GM23248 (cell line): ENCODE results near the gene PHYKPL. TPM values are rescaled to one million over a fixed set of nuclear protein-coding genes. Genes with fewer than 3 reads are reported as not detected.

Source experiments
- DNase-seq: peaks from one replicate; pipeline ENCODE4 v3.0.0-alpha.2; 2015
- H2AFZ ChIP-seq: fragments of 200-600 bp; sonication (generic); 2 replicates; pipeline ENCODE4 v1.6.1; 2016; ENCODE audit warnings: antibody characterized with exemption
- H3F3A ChIP-seq: fragments of 200-600 bp; sonication (generic); 2 replicates; pipeline ENCODE4 v1.6.1; 2016; ENCODE audit warnings: mild to moderate bottlenecking, antibody characterized with exemption, mixed run types; ENCODE audit not compliant: insufficient read depth
- H3K27ac ChIP-seq: fragments of 200-600 bp; sonication (generic); 2 replicates; pipeline ENCODE4 v1.5.1; 2016; ENCODE audit warnings: mild to moderate bottlenecking
- H3K27me3 ChIP-seq: fragments of 200-600 bp; sonication (generic); replicated peaks from 2 replicates; pipeline ENCODE4 v1.6.1; 2016; ENCODE audit warnings: mild to moderate bottlenecking; ENCODE audit not compliant: insufficient read depth
- H3K36me3 ChIP-seq: fragments of 200-600 bp; sonication (generic); 2 replicates; pipeline ENCODE4 v1.6.1; 2016; ENCODE audit warnings: low read depth, mild to moderate bottlenecking
- H3K4me1 ChIP-seq: fragments of 200-600 bp; sonication (generic); 2 replicates; pipeline ENCODE4 v1.6.1; 2016; ENCODE audit warnings: mild to moderate bottlenecking; ENCODE audit not compliant: insufficient read depth
- H3K4me2 ChIP-seq: fragments of 200-600 bp; sonication (generic); one replicate; pipeline ENCODE4 v1.6.1; 2016; ENCODE audit warnings: mild to moderate bottlenecking; ENCODE audit not compliant: unreplicated experiment
- H3K4me3 ChIP-seq: fragments of 200-600 bp; sonication (generic); 2 replicates; pipeline ENCODE4 v1.5.1; 2016; ENCODE audit warnings: mild to moderate bottlenecking
- H3K79me2 ChIP-seq: fragments of 200-600 bp; sonication (generic); 2 replicates; pipeline ENCODE4 v1.6.1; 2016; ENCODE audit warnings: mild to moderate bottlenecking; ENCODE audit not compliant: insufficient read depth
- H3K9ac ChIP-seq: fragments of 200-600 bp; sonication (generic); 2 replicates; pipeline ENCODE4 v1.6.1; 2016; ENCODE audit warnings: mild to moderate bottlenecking
- H3K9me2 ChIP-seq: fragments of 200-600 bp; sonication (generic); 2 replicates; pipeline ENCODE4 v1.6.1; 2016; ENCODE audit warnings: mixed run types, mild to moderate bottlenecking, moderate library complexity; ENCODE audit not compliant: insufficient read depth
- H3K9me3 ChIP-seq: fragments of 200-600 bp; sonication (generic); one replicate; pipeline ENCODE4 v1.6.1; 2017; ENCODE audit warnings: low read depth
- H4K20me1 ChIP-seq: fragments of 200-600 bp; sonication (generic); 2 replicates; pipeline ENCODE4 v1.6.0; 2016; ENCODE audit not compliant: insufficient read depth
- EZH2 ChIP-seq: fragments of 200-600 bp; sonication (generic); IDR thresholded peaks from 2 replicates; pipeline ENCODE4 v1.6.1; 2018; ENCODE audit warnings: antibody characterized with exemption, mild to moderate bottlenecking; ENCODE audit not compliant: insufficient read depth, poor library complexity, severe bottlenecking
- EZH2phosphoT487 ChIP-seq: fragments of 200-600 bp; sonication (generic); IDR thresholded peaks from 2 replicates; pipeline ENCODE4 v1.6.1; 2018; ENCODE audit warnings: antibody characterized with exemption, moderate library complexity, mild to moderate bottlenecking, low read depth; ENCODE audit not compliant: insufficient read depth
- WGBS, 2 experiments: methylation state at CpG; one replicate each; pipeline ENCODE4 v1.1.6; 2015 to 2017; ENCODE audit warnings: low lambda C conversion rate in 2 of 2, low coverage in 1 of 2; ENCODE audit errors: missing lambda C conversion rate in 2 of 2; 5-methylcytosine and 5-hydroxymethylcytosine counted together
- in situ Hi-C: fragments of 300-500 bp; cut with MboI; formaldehyde crosslinking; loops from 2 replicates; pipeline ENCODE4 v1.15.0; 2020
- polyA plus RNA-seq: library from polyadenylated mRNA; unstranded; fragments of >200 nt; fragmentation: Nextera tagmentation; extraction: Ambion mirVana; gene quantifications from 2 replicates; pipeline ENCODE4 v1.2.1, GENCODE V29; 2016
- total RNA-seq: library from RNA; depleted of rRNA; stranded (reverse); fragments of >200 nt; shearing (Covaris generic); gene quantifications from 2 replicates; pipeline ENCODE4 v1.2.3, GENCODE V29; 2014

The PHYKPL gene
- total and polyA plus RNA-seq, 2 experiments from 2014 or later = 22.9 to 28.9 TPM

- H3K4me2 ChIP-seq = no peak overlapping the region
- H3K9me3 ChIP-seq = no peaks in the 10 kb centered on the region
- peaks cover 7% of the 10 kb centered on the region; the same call in 1 of the 2 replicates for H3K36me3 ChIP-seq
- TF ChIP-seq EZH2 (no peak), EZH2phosphoT487 (no peak)
- H3K79me2 ChIP-seq = peaks cover 11% of the 10 kb centered on the region; the same call in 1 of the 2 replicates
- 64 to 65% methylated on average over 12 to 13 of the region's 13 CpGs for WGBS, 2 experiments
- no peaks in the 10 kb centered on the region for H4K20me1 ChIP-seq
- H3K4me1 ChIP-seq = no peaks in the 10 kb centered on the region
- in situ Hi-C loops = no loop called here
- H3F3A ChIP-seq = peaks cover 15% of the 10 kb centered on the region
- H3K27me3 ChIP-seq = no peaks in the 10 kb centered on the region
- no peak overlapping the region for H3K27ac ChIP-seq
- H3K4me3 ChIP-seq = no peak overlapping the region
- DNase-seq = no peak
- H3K9ac ChIP-seq = no peak overlapping the region
- H2AFZ ChIP-seq = no peak overlapping the region
- H3K9me2 ChIP-seq = no peaks in the 10 kb centered on the region
Measured at GRCh38 chr5:178223828-178224335, 8.7 kb downstream of the PHYKPL start.

GRCh38 chr5:178223196-178223773 lies 9.3 kb downstream of the PHYKPL start:
- no peak overlapping the region for H2AFZ ChIP-seq
- TF ChIP-seq EZH2phosphoT487 = no peak
- no peak for TF ChIP-seq EZH2
- WGBS, 2 experiments = 85 to 87% methylated on average over 5 of the region's 5 CpGs
- peaks cover 7% of the 10 kb centered on the region; the same call in 1 of the 2 replicates for H3K36me3 ChIP-seq
- H3K27me3 ChIP-seq = no peaks in the 10 kb centered on the region
- no peaks in the 10 kb centered on the region for H3K9me3 ChIP-seq
- DNase-seq = no peak
- peaks cover 17% of the 10 kb centered on the region; the same call in 1 of the 2 replicates for H3K79me2 ChIP-seq
- H3F3A ChIP-seq = peaks cover 21% of the 10 kb centered on the region
- H3K4me3 ChIP-seq = no peak overlapping the region
- no peak overlapping the region for H3K4me2 ChIP-seq
- no peaks in the 10 kb centered on the region for H3K4me1 ChIP-seq
- in situ Hi-C loops = no loop called here
- H3K27ac ChIP-seq = no peak overlapping the region
- no peak overlapping the region for H3K9ac ChIP-seq
- H3K9me2 ChIP-seq = no peaks in the 10 kb centered on the region
- no peaks in the 10 kb centered on the region for H4K20me1 ChIP-seq

GRCh38 chr5:178222292-178222691 lies 10.3 kb downstream of the PHYKPL start:
- in situ Hi-C loops = no loop called here
- peaks cover 16% of the 10 kb centered on the region; the same call in 1 of the 2 replicates for H3K79me2 ChIP-seq
- no peak for TF ChIP-seq EZH2
- TF ChIP-seq EZH2phosphoT487 = no peak
- H3K36me3 ChIP-seq = no peaks in the 10 kb centered on the region
- DNase-seq = no peak
- no peaks in the 10 kb centered on the region for H3K27me3 ChIP-seq
- H3K4me1 ChIP-seq = no peaks in the 10 kb centered on the region
- no peak overlapping the region for H3K4me3 ChIP-seq
- 91 to 94% methylated on average over 15 of the region's 15 CpGs for WGBS, 2 experiments
- no peaks in the 10 kb centered on the region for H3K9me3 ChIP-seq
- H3K27ac ChIP-seq = no peak overlapping the region
- no peak overlapping the region for H2AFZ ChIP-seq
- H3K4me2 ChIP-seq = no peak overlapping the region
- no peak overlapping the region for H3K9ac ChIP-seq
- H3K9me2 ChIP-seq = no peaks in the 10 kb centered on the region
- H4K20me1 ChIP-seq = no peaks in the 10 kb centered on the region
- H3F3A ChIP-seq = peaks cover 22% of the 10 kb centered on the region

- Histone ChIP-seq H3F3A (peaks cover 22% of the 10 kb centered on the region), H3K9me3 (no peaks in the 10 kb centered on the region), H3K4me1 (no peaks in the 10 kb centered on the region), H3K9ac (no peak overlapping the region), H3K27me3 (no peaks in the 10 kb centered on the region), H3K27ac (no peak overlapping the region), H3K4me2 (no peak overlapping the region), H3K9me2 (no peaks in the 10 kb centered on the region), H2AFZ (no peak overlapping the region), H3K36me3 (no peaks in the 10 kb centered on the region), H3K79me2 (peaks cover 12% of the 10 kb centered on the region; the same call in 1 of the 2 replicates), H3K4me3 (no peak overlapping the region), H4K20me1 (no peaks in the 10 kb centered on the region)
- TF ChIP-seq EZH2 = no peak
- no peak for TF ChIP-seq EZH2phosphoT487
- WGBS, 2 experiments = 78 to 79% methylated on average over 5 of the region's 5 CpGs
- DNase-seq = no peak
- in situ Hi-C loops = no loop called here
Measured at GRCh38 chr5:178221853-178222252, 10.7 kb downstream of the PHYKPL start.
